Measurements from ENCODE around the gene CHTF18. TPM values are rescaled to one million over a fixed set of nuclear protein-coding genes. Genes with fewer than 3 reads are reported as not detected.

Gene CHTF18
- total and polyA plus RNA-seq, 10 of the 15 experiments (the other 5 are each of a cell fraction or from before 2014, with no cell fraction given) = 1.6 to 87.8 (median 19.4) TPM

DNA sequence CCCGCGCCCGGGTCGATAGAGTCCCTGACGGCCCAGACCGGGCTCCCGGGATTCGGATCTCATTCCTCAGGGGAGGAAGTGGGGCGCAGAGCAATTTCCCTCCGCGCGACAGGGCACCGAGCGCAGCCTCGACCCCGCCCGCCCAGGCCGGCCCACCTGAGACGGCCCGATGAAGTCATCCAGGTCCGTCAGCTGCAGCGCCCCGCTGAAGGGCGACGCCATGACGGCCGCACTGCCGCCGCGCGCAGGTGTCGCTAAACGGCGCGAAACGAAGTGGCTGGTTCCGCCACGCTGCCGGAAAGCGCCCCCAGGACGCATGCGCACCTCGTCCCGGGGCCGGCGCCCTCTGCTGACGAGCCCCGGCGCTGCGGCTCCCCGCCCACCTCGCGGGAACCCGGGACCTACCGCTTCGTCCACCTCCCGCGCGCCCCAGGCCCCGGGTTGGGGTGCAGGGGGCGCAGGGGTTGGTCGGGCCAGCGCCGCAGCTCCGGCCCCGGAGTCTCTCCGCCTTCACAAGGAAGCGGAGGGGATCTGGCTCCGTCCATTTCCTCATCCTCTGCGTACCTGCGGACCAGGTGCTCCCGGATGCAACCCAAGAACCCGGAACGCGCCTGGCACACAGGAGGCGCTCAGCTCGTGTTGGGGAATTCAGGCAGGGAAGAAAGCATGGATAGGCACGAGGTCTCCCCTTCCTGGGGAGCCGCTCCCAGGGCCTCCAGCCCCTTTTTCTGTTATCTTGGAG, 47.5 kb upstream of the CHTF18 start, which contains the start of gene CIAO3 (continued):
- TF ChIP-seq, protein P1, sequence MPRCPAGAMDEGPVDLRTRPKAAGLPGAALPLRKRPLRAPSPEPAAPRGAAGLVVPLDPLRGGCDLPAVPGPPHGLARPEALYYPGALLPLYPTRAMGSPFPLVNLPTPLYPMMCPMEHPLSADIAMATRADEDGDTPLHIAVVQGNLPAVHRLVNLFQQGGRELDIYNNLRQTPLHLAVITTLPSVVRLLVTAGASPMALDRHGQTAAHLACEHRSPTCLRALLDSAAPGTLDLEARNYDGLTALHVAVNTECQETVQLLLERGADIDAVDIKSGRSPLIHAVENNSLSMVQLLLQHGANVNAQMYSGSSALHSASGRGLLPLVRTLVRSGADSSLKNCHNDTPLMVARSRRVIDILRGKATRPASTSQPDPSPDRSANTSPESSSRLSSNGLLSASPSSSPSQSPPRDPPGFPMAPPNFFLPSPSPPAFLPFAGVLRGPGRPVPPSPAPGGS (IDR thresholded peaks at IDR 0.05; ENCODE audit: borderline replicate concordance, insufficient read depth, low read depth, low read length, poor library complexity, severe bottlenecking) = no peak
- TF ChIP-seq MYC (IDR thresholded peaks at IDR 0.05; ENCODE audit: insufficient read depth, insufficient read length, insufficient replicate concordance, low read length, severe bottlenecking) (peak; percentile 49), MXI1 (IDR thresholded peaks at IDR 0.05; ENCODE audit: low read depth, low read length) (peak; percentile 90), FOS (IDR thresholded peaks at IDR 0.05; ENCODE audit: borderline replicate concordance, extremely low read depth, insufficient read length) (no peak), RB1 (IDR thresholded peaks at IDR 0.05; ENCODE audit: borderline replicate concordance) (0 out of 2 replicates have a peak, but pooled peaks have one; percentile 81), LARP7 (IDR thresholded peaks at IDR 0.05) (peak; percentile 85), EP300 (IDR thresholded peaks at IDR 0.05; ENCODE audit: borderline replicate concordance in 1 of 2, control insufficient read depth in 1 of 2, low read depth in 2 of 2, low read length in 2 of 2) (no peak), CEBPB (IDR thresholded peaks at IDR 0.05; ENCODE audit: borderline replicate concordance in 1 of 2, low read depth in 2 of 2, low read length in 2 of 2) (no peak), ZSCAN29 (IDR thresholded peaks at IDR 0.05) (0 out of 2 replicates have a peak, but pooled peaks have one; percentile 29), SMARCA5 (IDR thresholded peaks at IDR 0.05) (peak; percentile 91; the same call in 1 of the 2 replicates), SMC3 (IDR thresholded peaks at IDR 0.05; ENCODE audit: borderline replicate concordance, low read length) (peak; percentile 29; the same call in 1 of the 2 replicates), TCF7 (IDR thresholded peaks at IDR 0.05; ENCODE audit: borderline replicate concordance) (no peak), PAX8 (IDR thresholded peaks at IDR 0.05) (no peak), RAD21 (IDR thresholded peaks at IDR 0.05; ENCODE audit: insufficient read depth, low read depth, low read length) (0 out of 2 replicates have a peak, but pooled peaks have one; percentile 6), SREBF1 (IDR thresholded peaks at IDR 0.05; ENCODE audit: low read length) (0 out of 2 replicates have a peak, but pooled peaks have one; percentile 4), CREB1 (IDR thresholded peaks at IDR 0.05; ENCODE audit: low read depth) (peak; percentile 97)
- TF ChIP-seq, protein P2, sequence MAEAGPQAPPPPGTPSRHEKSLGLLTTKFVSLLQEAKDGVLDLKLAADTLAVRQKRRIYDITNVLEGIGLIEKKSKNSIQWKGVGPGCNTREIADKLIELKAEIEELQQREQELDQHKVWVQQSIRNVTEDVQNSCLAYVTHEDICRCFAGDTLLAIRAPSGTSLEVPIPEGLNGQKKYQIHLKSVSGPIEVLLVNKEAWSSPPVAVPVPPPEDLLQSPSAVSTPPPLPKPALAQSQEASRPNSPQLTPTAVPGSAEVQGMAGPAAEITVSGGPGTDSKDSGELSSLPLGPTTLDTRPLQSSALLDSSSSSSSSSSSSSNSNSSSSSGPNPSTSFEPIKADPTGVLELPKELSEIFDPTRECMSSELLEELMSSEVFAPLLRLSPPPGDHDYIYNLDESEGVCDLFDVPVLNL (IDR thresholded peaks at IDR 0.05; ENCODE audit: low read depth, low read length) = peak; percentile 53; the same call in 1 of the 2 replicates
- TF ChIP-seq, protein P3, sequence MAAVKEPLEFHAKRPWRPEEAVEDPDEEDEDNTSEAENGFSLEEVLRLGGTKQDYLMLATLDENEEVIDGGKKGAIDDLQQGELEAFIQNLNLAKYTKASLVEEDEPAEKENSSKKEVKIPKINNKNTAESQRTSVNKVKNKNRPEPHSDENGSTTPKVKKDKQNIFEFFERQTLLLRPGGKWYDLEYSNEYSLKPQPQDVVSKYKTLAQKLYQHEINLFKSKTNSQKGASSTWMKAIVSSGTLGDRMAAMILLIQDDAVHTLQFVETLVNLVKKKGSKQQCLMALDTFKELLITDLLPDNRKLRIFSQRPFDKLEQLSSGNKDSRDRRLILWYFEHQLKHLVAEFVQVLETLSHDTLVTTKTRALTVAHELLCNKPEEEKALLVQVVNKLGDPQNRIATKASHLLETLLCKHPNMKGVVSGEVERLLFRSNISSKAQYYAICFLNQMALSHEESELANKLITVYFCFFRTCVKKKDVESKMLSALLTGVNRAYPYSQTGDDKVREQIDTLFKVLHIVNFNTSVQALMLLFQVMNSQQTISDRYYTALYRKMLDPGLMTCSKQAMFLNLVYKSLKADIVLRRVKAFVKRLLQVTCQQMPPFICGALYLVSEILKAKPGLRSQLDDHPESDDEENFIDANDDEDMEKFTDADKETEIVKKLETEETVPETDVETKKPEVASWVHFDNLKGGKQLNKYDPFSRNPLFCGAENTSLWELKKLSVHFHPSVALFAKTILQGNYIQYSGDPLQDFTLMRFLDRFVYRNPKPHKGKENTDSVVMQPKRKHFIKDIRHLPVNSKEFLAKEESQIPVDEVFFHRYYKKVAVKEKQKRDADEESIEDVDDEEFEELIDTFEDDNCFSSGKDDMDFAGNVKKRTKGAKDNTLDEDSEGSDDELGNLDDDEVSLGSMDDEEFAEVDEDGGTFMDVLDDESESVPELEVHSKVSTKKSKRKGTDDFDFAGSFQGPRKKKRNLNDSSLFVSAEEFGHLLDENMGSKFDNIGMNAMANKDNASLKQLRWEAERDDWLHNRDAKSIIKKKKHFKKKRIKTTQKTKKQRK (IDR thresholded peaks at IDR 0.05; ENCODE audit: low read depth, low read length) = no peak
- TF ChIP-seq, protein P4, sequence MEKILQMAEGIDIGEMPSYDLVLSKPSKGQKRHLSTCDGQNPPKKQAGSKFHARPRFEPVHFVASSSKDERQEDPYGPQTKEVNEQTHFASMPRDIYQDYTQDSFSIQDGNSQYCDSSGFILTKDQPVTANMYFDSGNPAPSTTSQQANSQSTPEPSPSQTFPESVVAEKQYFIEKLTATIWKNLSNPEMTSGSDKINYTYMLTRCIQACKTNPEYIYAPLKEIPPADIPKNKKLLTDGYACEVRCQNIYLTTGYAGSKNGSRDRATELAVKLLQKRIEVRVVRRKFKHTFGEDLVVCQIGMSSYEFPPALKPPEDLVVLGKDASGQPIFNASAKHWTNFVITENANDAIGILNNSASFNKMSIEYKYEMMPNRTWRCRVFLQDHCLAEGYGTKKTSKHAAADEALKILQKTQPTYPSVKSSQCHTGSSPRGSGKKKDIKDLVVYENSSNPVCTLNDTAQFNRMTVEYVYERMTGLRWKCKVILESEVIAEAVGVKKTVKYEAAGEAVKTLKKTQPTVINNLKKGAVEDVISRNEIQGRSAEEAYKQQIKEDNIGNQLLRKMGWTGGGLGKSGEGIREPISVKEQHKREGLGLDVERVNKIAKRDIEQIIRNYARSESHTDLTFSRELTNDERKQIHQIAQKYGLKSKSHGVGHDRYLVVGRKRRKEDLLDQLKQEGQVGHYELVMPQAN (conservative IDR thresholded peaks at IDR 0.05) = peak; percentile 66; the same call in 1 of the 2 replicates

All from GM12878 (cell line).